SK-N-SH (cell line): ENCODE results near the gene MAP2.

Experiments
- CTCF ChIP-seq: fragments of 200-600 bp; sonication (generic); IDR thresholded peaks from 2 replicates; pipeline ENCODE4 v1.6.1; 2017; ENCODE audit warnings: antibody characterized with exemption, mild to moderate bottlenecking, moderate library complexity
- EP300 ChIP-seq, 2 experiments: IDR thresholded peaks; 2 replicates each; pipeline versions ENCODE4 v1.4.0 to v1.6.1; 2012; ENCODE audit warnings: borderline replicate concordance in 1 of 2, low read depth in 1 of 2, low read length in 1 of 2
- EZH2phosphoT487 ChIP-seq: fragments of 200-600 bp; sonication (generic); IDR thresholded peaks from 2 replicates; pipeline ENCODE4 v1.6.1; 2017; ENCODE audit warnings: low read depth, mixed run types, mild to moderate bottlenecking, antibody characterized with exemption, moderate library complexity, borderline replicate concordance
- TEAD4 ChIP-seq: IDR thresholded peaks from 2 replicates; pipeline ENCODE4 v1.4.0; 2012; ENCODE audit warnings: mild to moderate bottlenecking, borderline replicate concordance; ENCODE audit not compliant: insufficient read depth
- ZBTB33 ChIP-seq: IDR thresholded peaks from 2 replicates; pipeline ENCODE4 v1.4.0; 2012; ENCODE audit warnings: low read depth, borderline replicate concordance

GRCh38 chr2:209426432-209426831 is 2.6 kb downstream of the MAP2 start:
- no peak for TF ChIP-seq TEAD4
- no peak for TF ChIP-seq EP300 (IDR thresholded peaks at IDR 0.05; ENCODE audit: borderline replicate concordance in 1 of 2, low read depth in 1 of 2, low read length in 1 of 2)
- TF ChIP-seq EZH2phosphoT487 = no peak
- TF ChIP-seq CTCF = no peak
- no peak for TF ChIP-seq ZBTB33
